ENCODE measurements around the gene VAPB.

GRCh38 chr20:58375759-58376352, 13.2 kb upstream of the VAPB start:
- TF ChIP-seq CTCF (IDR thresholded peaks at IDR 0.05) (no peak), POLR2A (IDR thresholded peaks at IDR 0.05) (no peak)
